ENCODE results near the gene SLC9A5. TPM values are rescaled to one million over a fixed set of nuclear protein-coding genes. Genes with fewer than 3 reads are reported as not detected.

Gene SLC9A5
- total RNA-seq, 1 experiment from 2014 or later: 10.3 TPM

DNA sequence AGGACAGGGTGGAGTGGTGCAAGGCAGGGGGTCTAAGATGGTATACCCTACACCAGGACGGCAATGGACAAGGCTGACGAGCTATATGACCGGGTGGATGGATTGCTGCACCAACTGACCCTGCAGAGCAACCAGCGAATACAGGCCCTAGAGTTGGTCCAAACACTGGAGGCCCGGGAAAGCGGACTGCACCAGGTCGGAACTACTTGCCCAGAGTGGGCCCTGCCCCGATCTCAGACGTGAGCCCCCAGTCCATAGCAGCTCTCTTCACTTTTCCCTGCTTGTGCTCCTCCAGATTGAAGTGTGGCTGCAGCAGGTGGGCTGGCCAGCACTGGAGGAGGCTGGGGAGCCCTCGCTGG is 33.6 kb downstream of the SLC9A5 start:
- ATAC-seq (no peak), DNase-seq (ENCODE audit: low spot score) (no peak)
- peaks cover 23% of the 10 kb centered on the region for H3K27me3 Mint-ChIP-seq (ENCODE audit: low read depth)
- peaks cover 2% of the 10 kb centered on the region; the same call in 1 of the 2 replicates for H3K4me1 Mint-ChIP-seq
- H3K4me3 Mint-ChIP-seq: no peak overlapping the region
- no peaks in the 10 kb centered on the region for H3K36me3 Mint-ChIP-seq
- H3K9me3 Mint-ChIP-seq: no peaks in the 10 kb centered on the region
- ChIA-PET CTCF (interaction anchor here (1.1 to 3.4 kb wide), 7 partner anchors 18 to 452 kb away, joined by 3 to 27 read pairs (median 9); partner anchors contain the start of genes KCTD19, LRRC36 and NAE1), POLR2A (no interaction called here)
- no peak for TF ChIP-seq TP53 (CRISPR knock-in tag; IDR thresholded peaks at IDR 0.05)
- no peak for TF ChIP-seq ZMAT4 (CRISPR knock-in tag; IDR thresholded peaks at IDR 0.05)
- no peak for TF ChIP-seq ZNF671 (CRISPR knock-in tag; IDR thresholded peaks at IDR 0.05)
- TF ChIP-seq ZNF532 (CRISPR knock-in tag; IDR thresholded peaks at IDR 0.05; ENCODE audit: borderline replicate concordance): no peak
- no peak for TF ChIP-seq ZNF425 (CRISPR knock-in tag; conservative IDR thresholded peaks at IDR 0.05)
- TF ChIP-seq NR2C2 (CRISPR knock-in tag; IDR thresholded peaks at IDR 0.05): no peak
- no peak for TF ChIP-seq EMX1 (CRISPR knock-in tag; IDR thresholded peaks at IDR 0.05)
- TF ChIP-seq, protein P1, sequence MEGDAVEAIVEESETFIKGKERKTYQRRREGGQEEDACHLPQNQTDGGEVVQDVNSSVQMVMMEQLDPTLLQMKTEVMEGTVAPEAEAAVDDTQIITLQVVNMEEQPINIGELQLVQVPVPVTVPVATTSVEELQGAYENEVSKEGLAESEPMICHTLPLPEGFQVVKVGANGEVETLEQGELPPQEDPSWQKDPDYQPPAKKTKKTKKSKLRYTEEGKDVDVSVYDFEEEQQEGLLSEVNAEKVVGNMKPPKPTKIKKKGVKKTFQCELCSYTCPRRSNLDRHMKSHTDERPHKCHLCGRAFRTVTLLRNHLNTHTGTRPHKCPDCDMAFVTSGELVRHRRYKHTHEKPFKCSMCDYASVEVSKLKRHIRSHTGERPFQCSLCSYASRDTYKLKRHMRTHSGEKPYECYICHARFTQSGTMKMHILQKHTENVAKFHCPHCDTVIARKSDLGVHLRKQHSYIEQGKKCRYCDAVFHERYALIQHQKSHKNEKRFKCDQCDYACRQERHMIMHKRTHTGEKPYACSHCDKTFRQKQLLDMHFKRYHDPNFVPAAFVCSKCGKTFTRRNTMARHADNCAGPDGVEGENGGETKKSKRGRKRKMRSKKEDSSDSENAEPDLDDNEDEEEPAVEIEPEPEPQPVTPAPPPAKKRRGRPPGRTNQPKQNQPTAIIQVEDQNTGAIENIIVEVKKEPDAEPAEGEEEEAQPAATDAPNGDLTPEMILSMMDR (IDR thresholded peaks at IDR 0.05): no peak
- TF ChIP-seq JUN (CRISPR knock-in tag; IDR thresholded peaks at IDR 0.05): no peak
- TF ChIP-seq HMGA2 (CRISPR knock-in tag; IDR thresholded peaks at IDR 0.05): no peak
- TF ChIP-seq SMAD4 (CRISPR knock-in tag; IDR thresholded peaks at IDR 0.05): no peak
- TF ChIP-seq USF2 (CRISPR knock-in tag; IDR thresholded peaks at IDR 0.05): no peak
- TF ChIP-seq ZNF263 (CRISPR knock-in tag; IDR thresholded peaks at IDR 0.05; ENCODE audit: low read depth): no peak
- TF ChIP-seq E2F5 (CRISPR knock-in tag; IDR thresholded peaks at IDR 0.05): no peak
- H3K27ac Mint-ChIP-seq: no peak overlapping the region

Data from WTC11 (cell line).